ENCODE data around the gene CEP44.
"Not testable (repeated sequence)": the region's sequence is repeated elsewhere in the genome, so short reads cannot be mapped to it uniquely, and the experiment has no call there.

CEP44 gene

DNA sequence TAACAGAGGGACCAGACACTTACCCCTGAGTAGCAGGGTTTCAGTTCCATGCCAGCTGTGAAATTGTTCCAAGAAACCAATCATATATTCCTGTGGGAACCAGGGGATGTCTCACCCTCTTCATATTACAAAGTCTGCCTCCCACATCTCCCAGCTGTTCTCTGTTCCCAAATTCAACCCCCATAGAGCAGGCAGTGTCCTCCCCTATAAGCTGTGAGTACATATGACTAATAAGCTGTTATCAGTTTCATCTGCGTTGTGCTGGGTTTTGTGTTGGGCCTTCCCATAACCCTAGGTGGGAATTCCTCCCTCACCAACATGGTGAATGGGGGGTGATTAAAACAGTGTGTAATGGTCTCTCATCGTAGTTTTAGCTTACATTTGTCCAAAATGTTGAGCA lies 41.0 kb downstream of the CEP44 start:
- no peak for DNase-seq

DNA sequence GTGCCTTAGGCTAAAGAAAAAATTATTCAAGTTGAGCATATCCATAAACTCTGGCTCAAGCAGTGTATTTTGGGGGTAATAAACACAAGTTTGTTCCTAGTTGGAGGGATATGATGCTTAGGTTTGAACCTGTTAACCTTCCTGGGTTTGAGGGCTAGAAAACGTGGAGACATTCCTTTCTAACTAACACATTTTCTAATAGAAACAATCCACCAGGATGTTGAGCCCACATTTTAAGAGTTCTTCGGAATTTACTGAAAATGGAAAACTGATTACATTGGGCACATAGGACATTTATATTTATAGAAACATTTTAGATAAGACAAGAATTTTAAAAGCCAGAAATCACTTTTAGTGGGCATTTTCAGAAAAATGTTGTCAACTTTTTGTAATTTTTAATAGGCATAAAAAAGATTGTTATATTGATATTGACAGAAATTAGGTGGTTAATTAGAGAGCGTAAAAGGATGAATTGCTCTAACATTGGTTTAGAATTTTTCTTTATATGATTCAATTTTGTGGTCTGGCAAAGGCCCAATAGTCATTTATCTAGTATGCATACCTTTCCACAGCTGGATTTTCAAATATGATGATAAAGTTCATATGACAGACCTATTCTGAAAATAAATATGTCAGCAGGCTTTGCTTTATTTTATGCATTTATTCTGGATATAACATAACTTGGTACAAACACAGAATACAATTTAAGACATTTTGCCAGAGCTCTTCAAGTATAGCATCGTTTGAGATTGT lies 49.2 kb downstream of the CEP44 start:
- no peak for DNase-seq

DNA sequence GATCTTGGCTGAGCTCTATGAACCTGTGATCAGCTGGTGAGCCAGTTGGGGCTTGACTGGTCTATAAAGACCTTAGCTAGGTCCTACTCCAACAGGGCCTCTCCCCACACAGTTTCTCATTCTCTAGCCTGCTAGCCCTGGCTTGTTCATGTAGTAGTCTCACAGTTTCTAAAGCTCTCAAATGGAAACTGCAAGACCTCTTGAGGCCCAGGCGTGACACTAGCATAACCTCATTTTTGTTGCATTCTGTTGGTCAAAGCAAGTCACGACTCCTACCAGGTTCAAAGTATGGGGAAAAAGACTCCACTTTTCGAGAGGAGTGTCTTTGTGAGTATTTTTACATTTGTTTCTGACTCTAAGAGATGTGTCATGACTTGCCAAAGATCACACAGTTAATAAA lies 50.9 kb downstream of the CEP44 start:
- DNase-seq = no peak

DNA sequence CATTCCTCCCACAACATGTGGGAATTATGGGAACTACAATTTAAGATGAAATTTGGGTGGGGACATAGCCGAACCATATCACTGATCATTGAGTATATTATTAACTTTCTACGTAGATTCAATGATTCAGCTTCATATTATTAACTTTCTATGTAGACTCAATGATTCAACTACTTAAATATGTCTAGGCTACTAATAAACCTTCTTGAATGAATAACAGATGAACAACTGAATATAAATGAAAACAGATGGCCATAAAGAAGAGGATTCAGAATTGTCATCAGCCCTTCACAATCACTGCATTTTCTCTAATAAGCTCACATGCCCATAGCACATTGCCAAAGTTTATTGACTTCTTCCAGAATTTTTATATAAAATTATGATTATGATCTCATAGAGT lies 57.0 kb downstream of the CEP44 start:
- no peak for DNase-seq

DNA sequence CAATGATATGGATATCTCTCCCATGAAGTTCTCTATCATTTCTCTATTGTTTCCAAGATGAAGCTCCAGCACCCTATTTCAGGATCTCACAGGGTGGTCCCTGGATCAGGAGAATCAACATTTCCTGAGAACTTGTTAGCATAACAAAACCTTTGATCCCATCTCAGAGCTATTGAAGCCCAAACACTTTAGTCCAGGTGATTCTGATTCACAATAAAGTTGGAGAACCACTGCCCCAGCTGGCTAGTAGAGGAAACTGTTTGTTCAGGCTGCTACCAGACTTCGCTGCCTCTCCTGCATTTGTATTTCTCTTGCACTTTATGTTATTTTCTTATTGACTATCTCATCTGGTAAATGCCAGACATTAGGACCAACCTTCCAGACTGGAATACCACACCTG lies 65.4 kb downstream of the CEP44 start:
- DNase-seq = no peak

DNA sequence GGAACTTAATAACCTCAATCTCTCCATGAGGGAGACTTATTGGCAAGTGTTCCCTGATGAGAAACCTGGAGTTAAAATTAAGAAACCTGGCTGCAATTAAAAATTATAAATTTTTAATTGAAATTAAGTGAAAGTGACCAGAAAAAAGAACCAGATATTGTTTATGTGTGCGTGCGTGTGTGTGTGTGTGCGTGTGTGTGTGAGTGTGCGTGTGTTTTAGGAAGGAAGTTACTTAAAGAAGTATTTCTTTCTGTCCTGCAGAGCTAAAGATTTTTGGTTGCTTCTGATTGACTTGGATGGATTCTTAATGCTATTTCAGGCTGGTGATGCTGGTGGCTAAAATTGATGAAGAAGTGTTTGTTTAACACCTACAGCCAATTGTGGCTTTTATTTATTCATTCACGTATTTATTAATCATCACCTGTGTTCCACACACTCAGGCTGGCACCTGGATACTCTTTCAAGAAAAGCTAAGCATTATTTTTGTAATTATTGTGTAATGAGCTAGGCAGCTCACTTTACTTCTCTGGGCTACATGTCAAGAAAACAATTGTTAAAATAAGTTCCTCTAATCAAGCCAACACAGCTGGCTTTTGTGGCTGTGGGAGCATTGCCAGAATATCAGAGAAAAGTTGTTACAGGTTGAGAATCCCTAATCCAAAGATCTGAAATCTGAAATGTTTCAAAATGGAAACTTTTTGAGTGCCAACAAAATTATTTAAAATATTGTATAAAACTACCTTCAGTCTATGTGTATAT lies 68.5 kb downstream of the CEP44 start:
- no peak for DNase-seq

DNA sequence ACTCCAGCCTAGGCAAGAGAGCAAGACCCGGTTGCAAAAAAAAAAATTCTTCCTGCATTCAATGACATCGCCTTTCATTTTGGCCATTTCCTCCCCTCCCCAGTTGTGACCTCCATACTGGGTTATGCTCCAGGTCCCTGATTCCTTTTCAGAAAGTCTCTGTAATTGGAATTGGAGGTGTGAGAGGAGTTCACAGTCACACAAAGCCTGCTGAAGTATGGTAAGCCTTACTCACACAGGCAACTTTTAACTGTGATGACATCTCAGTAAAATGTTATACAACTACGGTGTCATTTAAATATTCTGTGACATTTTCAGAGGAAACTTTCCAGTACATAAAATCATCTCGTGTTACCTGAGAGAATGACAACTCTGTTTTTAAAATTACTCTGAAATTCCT lies 73.6 kb downstream of the CEP44 start:
- DNase-seq = no peak

DNA sequence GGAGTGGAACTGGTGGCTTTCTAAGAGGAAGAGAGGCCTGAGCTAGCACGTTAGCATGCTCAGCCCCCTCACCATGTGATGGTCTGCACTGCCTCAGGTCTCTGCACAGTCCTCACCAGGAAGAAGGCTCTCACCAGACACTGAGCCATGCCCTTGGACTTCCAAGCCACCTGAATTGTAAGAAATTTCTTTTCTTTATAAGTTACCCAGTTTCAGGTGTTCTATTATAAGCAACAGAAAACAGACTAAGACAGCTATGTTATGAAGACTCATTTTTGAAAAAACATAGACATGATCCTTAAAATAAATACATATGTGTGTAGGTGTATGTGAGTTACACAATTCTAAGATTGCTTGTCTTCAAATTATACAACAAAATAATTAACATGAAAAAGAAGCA lies 74.7 kb downstream of the CEP44 start:
- DNase-seq = no peak

DNA sequence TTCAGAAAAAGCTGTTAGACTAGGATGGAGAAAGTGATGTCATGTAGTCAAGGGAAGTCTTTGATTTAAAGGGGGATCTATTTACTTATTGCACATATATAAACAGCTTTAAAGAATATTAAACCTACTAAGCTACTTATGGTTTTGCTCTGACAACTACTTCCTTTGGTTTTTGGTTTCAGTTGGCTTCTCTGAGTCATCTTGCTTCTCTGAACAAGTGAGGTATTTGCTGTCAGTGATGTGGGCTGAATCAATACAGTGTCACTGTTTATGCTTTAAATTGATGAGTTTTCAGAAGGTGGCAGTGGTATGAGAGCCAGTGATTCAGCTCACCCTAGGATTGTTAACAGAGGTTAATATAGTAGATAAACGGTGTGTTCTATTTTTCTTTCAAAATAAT lies 75.1 kb downstream of the CEP44 start:
- DNase-seq = no peak

DNA sequence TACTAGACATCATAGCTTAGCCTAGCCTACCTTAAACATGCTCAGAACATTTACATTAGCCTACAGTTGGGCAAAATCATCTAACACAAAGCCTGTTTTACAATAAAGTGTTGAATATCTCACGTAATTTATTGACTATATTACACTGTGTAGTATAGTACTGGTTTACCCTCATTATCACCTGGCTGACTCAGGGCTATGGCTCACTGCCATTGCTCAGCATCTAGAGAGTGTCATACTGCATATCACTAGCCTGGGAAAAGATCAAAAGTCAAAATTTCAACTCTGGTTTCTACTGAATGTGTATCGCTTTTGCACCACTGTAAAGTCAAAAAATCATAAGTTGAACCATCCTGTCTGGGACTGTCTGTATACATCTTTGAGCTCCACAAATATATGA lies 78.6 kb downstream of the CEP44 start:
- no peak for DNase-seq

DNA sequence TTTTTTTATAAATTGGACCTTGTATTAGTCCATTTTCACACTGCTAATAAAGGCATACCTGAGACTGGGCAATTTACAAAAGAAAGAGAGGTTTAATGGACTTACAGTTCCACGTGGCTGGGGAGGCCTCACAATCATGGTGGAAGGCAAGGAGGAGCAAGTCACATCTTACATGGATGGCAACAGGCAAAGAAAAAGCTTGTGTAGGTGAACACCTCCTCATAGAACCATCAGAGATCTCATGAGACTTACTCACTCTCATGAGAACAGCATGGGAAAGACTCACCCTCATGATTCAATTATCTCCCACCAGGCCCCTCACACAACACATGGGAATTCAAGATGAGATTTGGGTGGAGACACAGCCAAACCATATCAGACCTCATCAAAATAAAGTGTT lies 80.1 kb downstream of the CEP44 start:
- not testable (repeated sequence) for DNase-seq

DNA sequence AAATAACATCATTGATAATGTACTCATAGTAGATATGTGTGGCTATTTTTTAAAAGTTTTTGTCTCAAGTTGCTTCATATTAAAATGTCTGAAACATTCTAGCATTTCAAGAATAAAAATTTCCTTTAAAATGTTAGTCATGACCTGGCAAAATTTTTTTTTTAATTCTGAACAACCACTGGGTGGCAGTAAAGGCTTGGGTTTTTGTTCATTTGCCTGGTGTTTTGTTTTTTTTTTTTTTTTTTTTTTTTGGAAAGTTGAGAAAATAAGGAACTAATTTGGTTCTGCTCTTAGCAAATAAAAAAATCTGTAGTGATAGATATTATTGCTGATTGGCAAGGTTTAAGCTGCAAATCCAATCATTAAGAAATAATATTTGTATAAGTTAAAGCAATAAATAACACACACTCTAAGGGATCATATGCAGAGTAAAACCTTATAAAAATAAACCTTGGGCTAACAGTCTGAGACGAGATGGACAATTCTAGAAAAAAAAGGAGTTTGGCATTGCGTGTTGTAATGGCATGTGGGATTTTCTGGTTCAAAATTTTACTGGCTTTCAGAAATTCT lies 81.4 kb downstream of the CEP44 start:
- no peak for DNase-seq

DNA sequence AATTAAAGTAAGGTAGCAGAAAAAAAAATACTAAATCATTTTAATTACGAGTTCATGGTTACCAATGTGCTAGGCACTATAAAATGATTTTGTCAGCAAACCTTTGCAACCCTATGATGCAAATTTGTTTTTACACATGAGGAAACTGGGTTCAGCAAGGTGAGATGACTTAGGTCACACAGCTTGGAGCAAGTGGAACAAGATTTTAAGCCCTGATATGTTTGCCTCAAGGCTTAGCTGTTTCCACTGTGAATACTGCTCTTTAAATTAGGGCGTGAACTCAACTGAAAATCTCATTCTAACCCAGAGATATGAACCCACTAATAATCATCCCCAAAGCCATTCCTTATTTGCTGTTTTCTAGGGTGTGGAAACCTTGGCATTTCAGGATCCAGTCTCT lies 86.3 kb downstream of the CEP44 start:
- DNase-seq = no peak

DNA sequence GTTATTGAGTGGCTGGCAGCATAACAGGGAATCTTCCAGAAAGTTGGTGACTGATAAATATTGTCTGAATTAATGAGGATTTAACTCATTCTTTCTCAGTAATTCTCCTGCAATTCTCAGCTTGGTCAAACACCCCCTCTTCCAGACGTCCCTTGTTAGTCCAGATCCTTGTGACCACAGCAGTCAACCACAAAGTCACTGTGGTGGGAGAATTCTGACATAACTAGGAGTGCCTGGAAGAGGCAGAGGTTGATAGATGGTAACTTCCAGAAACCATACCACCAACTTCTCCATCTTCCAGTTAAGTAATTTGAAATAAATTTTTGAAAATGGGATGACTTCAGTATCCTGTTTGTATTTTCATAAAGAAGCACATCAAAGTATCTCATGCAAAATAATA lies 90.1 kb downstream of the CEP44 start:
- DNase-seq = no peak

DNA sequence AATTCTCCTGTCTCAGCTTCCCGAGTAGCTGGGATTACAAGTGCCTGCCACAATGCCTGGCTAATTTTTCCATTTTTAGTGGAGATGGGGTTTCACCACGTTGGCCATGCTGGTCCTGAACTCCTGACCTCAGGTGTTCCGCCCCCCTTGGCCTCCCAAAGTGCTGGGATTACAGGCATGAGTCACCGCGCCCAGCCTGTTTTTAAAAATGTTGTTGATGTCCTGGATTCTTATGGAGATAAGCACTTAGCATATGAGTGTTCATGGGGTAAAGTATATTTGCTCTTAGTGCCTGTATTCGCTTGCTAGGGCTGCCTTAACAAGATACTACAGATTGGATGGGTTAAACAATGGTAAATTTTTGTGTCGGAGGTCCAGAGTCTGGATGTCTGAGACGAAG lies 91.7 kb downstream of the CEP44 start:
- no peak for DNase-seq

DNA sequence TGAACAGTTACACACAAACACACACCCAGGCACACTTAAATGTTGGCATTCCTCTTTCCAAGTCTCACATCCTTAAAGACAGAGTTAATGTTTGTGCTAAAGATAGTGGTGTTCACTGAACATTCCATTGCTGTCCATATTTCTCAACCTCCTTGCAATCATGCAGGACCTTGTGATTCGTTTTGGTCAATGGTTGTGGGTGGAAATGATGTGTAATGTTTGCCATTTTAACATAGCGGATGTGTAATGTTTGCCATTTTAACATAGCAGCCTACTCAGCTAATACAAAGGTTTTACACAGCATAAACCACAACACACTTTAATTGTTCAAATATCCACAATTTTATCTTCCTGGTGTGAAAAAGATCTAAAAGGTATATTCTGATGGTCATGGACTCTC lies 93.9 kb downstream of the CEP44 start:
- no peak for DNase-seq

DNA sequence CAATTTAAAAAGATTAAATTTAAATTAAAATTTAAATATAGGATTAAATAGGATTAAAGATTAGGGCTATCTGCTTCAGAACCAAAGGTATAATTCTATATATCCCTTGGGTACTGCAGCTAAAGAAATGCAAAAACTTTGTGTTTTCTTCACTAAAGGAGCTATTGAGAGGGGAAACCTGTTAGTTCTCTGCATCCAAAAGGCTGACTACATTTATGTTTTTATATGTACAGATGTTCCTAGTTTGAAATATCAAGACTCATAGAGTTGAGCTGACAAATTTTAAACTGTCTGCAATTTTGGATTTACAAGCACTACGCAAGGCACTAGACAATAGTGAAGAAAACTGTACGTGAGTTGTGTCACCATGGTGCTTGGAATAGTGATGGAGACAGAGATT lies 95.2 kb downstream of the CEP44 start:
- no peak for DNase-seq

DNA sequence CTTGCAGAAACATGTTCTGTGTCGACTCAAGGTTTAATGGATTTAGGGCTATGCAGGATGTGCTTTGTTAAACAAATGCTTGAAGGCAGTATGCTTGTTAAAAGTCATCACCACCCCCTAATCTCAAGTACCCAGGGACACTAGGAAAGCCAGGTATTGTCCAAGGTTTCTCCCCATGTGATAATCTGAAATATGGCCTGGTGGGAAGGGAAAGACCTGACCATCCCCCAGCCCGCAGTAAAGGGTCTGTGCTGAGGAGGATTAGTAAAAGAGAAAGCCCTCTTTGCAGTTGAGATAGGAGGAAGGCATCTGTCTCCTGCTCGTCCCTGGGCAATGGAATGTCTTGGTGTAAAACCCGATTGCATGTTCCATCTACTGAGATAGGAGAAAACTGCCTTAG lies 96.5 kb downstream of the CEP44 start:
- not testable (repeated sequence) for DNase-seq

DNA sequence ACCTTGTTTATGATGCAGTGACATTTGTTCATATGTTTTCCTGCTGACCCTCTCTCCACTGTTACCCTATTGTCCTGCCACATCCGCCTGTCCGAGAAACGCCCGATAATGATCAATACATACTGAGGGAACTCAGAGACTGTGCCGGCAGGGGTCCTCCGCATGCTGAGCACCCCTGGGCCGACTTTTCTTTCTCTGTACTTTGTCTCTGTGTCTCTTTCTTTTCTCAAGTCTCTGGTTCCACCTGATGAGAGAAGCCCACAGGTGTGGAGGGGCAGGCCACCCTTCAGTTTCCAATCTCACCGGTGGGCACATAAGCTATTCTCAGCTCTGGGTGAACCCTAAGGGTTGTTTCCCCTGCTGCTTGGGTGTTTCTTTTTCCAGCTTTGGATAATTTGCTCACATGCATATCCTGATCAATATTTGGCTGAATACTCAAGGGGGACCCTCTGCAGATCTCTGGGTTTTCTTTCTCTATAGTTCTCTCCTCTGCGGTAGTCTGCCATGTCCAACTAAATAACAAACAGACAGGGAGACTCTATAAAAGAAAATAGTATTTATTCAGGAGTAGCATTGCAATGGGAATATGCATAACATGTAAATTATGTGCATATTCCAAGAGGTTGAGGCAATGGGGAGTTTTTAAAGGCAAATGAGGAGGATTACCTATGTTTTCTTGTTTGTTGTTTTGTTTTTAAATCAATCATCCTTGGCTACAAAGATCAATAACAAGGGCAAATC lies 97.2 kb downstream of the CEP44 start:
- DNase-seq = no peak

DNA sequence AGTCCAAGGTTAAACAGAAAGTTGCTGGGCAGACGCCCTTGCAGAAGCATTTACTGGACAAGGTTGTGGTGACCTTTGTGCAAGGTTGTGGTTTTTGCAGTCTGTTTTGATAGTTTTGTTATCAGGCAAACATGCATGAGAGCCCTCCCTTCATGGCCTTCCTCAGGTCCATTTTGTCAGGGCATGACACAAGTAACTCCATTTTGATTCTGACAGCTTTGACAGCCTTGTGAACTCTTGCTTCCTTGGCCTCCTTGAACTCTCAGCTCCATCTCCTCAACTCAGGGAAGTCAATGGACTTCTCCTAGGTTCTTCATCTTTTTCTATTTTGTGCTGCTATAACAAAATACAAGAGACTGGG lies 97.7 kb downstream of the CEP44 start:
- no peak for DNase-seq
